Left lobe of liver (tissue), 2 donors: ENCODE results near the gene GAN. TPM values are rescaled to one million over a fixed set of nuclear protein-coding genes. Genes with fewer than 3 reads are reported as not detected.

ENCODE experiments used
- ATAC-seq: fragments of 200-7000 bp; cut with Tn5 transposase; one replicate; pipeline ENCODE4 v1.9.1; 2020; ENCODE audit warnings: mild to moderate bottlenecking, moderate library complexity
- DNase-seq: peaks from one replicate; pipeline ENCODE4 v3.0.0-alpha.2; 2020; ENCODE audit warnings: low spot score
- total RNA-seq: library from RNA; stranded (reverse); gene quantifications from one replicate; pipeline ENCODE4 v1.2.1, GENCODE V29; 2021
- donor health status: DM: no; HTN: no; CAD: no; lungs with moderate emphysema.
- donor health status: DM: no; HTN: yes; CAD: no.

Gene GAN, protein sequence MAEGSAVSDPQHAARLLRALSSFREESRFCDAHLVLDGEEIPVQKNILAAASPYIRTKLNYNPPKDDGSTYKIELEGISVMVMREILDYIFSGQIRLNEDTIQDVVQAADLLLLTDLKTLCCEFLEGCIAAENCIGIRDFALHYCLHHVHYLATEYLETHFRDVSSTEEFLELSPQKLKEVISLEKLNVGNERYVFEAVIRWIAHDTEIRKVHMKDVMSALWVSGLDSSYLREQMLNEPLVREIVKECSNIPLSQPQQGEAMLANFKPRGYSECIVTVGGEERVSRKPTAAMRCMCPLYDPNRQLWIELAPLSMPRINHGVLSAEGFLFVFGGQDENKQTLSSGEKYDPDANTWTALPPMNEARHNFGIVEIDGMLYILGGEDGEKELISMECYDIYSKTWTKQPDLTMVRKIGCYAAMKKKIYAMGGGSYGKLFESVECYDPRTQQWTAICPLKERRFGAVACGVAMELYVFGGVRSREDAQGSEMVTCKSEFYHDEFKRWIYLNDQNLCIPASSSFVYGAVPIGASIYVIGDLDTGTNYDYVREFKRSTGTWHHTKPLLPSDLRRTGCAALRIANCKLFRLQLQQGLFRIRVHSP
- 2.9 TPM for total RNA-seq

DNA sequence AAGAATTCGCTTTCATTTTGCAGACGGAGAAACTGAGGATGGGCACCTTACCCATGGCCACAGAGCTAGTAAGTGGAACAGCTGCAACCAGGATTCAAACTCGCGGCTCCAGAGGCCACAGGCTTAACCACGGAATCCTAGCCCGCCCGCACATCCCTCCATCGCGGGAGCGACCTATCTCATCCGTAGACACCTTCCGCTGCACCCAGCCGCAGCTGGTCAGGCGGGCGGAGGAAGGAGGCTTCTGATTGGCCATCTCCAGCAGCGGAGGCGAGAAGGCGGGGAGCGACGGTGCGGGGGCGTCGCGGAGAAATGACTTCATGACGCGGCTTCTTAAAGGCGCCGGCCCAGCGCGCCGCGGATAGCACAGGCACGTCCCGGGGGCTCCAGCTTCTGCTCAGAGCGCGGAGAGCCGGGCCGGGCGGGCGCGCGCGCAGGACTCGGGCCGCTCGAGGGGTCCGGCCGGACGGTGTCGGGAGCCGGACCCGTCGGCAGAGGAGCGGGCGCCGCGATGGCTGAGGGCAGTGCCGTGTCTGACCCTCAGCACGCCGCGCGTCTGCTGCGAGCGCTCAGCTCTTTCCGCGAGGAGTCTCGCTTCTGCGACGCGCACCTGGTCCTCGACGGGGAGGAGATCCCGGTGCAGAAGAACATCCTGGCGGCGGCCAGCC, at the start of gene GAN:
GAN (plus strand) TSS at position 360 of the 668 bp plus-strand sequence; CDS start at position 512, 152 bp downstream.
- ATAC-seq (peak; percentile 94), DNase-seq (peak; percentile 96)

DNA sequence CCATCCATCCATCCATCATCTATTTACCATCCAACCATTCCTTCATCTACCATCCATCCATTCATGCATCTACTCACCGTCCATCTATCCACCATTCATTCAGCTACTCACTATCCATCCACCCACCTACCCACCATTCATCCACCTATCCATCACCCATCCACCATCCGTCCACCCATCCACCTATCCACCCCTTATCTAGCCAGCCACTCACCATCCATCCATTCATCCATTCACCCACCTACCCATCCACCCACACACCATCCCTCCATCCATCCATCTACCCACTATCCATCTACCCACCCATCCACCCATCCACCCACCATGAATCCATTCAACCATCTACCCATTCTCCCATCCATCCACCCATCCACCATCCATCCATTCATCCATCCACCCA, 49.7 kb upstream of the GAN start:
- no peak for DNase-seq
- no peak for ATAC-seq

DNA sequence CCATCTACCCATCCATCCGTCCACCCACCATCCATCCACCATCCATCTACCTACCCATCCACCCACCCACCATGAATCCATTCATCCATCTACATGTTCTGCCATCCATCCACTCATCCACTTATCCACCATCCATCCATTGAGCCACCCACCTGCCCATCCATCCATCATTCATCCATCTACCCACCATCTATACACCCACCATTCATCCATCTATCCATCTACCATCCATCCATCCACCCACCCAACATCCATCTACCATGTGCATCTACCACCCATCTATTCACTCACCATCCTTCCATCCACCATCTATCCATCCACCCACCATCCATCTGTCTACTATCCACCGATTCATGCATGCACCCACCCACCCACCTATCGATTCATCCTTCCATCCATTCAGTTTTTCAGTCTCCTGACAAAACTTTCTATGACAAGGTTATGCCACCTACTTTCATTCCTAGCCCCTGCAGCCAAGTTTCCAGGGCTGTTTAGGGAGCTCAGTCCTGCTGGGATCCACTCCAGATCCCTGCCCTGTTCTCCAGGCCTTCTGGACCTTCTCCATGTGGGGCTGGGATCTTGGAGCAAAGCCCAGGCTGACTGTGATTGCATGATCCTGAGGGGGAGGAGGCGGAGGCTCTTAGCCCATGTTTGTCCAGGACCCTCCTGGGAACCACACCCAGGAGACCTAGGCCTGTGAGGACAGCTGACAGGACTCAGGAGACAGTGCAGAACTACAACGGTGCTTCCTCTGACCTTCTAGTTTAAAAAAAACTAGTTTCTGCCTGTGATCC, 48.9 kb upstream of the GAN start:
- ATAC-seq (peak; percentile 92), DNase-seq (peak; percentile 84)

DNA sequence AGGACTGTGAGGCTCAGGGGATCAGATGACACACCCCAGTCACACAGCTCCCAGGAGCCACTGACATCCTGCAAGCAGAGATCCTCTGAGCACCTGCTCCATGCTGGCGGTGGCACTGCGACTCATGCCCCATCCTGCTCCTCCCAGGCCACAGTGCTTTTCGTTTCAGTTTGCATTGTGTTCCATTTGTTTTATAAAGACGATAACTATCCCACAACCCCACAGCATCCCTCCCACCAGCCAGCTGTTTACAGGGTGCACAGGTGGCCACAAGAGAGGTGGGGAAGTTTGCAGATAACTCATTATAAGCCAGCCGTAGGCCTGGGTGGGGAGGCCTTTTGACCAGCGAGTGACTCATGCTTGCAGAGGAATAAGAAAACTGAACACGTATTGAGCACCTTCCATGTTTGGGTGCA, 48.1 kb upstream of the GAN start:
- DNase-seq (no peak), ATAC-seq (no peak)

DNA sequence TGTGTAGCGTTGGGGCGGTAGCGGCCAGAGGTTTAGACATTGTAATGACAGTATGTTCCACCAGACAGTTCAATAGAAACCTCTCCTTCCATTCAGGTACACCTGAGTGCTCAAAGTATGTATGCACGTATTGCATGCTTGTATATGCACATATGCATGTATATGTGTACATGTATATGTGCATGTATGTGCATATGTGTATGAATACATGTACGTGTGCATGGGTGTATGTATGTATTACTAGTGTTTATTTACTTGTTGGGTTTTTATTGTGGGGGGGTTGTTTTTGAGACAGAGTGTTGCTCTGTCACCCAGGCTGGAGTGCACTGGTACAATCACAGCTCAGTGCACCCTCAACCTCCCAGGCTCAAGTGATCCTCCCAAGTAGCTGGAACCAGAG, 46.3 kb upstream of the GAN start:
- DNase-seq, result no peak

DNA sequence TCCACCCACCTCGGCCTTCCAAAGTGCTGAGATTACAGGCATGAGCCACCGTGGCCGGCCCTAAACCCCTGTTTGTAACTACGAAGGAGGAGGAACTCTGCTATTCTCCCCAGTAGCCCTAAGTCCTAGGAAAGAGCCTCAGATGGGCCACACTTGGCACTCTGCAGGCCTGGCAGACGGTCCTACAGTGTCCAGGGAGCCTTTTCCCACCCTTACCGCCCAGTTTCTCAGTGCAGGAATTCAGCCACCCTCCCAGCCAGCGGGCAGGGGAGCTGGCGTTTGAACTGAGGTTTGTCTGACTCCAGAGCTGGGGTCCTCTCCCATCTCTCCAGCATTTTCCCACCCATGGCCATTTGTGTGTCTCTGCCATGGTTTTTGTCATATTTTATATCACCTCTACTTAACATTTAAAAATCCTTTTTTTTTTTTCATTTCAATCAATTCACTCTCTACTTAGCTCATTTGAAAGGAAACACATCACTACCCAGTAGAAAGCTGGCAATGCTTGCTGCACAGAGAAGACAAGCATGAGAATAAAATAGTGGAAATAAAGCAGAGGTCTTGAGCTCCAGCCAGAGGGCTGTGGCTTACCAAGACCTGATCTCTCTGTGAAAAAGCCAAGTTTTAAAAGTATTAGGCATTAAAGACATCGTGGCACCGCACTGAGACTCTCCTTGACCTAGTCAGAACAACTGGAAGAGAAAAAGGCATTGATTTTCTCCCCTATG, 41.4 kb upstream of the GAN start:
- DNase-seq (no peak), ATAC-seq (no peak)

More for the DNA sequence above, 46.3 kb upstream of the GAN start:
- no peak for ATAC-seq

DNA sequence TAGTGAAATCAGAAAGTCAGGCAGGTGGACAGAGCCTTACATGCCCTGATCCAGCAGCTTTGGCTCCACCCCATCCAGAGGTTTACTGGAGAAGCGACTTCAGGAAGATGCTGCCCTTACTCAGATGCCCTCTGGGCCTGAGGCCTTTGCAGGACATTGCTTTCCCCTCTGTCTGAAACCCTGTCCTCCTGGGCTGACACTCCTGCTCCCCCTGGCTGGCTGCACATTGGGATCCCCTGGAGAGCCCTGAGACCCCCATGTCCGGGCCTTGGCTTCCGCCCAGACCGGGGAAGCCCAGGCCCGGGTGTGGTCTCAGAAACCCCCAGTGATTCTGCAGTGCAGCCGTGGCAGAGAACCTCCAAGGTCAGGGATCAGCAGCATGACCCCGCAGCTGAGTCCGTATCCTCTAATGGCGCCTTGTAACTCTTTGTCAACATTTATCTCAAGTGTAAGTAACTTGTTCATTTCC, 39.7 kb upstream of the GAN start:
- DNase-seq, result no peak
- ATAC-seq, result peak; percentile 19

DNA sequence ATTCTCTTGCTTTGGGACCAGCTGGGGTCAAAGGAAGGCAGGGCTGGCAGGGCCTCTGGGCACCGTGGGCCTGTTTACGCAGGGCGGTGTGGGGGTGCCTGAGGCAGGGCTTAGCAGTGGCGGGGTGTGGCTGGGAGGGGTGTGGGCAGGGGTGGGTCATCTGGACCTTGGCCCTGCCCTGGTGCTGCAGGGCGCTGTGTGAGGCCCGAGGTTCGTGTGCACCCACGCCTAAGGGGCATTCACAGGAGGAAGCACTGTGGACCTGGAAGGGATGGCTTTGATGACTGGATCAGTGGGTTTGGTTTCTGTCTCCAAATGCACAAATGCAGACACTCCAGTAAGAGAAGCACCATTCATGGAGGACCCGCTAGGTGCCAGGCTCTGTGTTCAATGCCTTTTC, 39.0 kb upstream of the GAN start:
- ATAC-seq, result no peak
- no peak for DNase-seq

DNA sequence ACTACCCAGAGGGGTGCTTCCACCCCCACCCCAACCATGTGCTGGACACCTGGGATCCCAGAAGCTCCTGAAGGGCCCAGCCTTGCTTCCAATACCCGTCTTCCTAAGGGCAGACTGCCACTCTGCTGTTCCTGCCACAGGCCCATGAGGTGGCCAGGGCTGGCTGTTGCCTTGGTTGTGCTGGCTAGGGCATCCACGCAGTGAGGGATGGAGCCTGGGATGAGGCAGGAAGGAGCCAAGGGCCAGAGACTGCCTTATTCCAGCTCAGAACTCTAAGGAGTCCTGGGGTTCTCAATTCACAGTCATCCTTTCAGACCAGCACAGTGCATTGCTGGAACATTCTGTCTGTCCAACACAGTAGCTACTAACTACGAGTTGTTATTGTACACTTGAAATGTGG, 38.4 kb upstream of the GAN start:
- ATAC-seq, result no peak
- no peak for DNase-seq

DNA sequence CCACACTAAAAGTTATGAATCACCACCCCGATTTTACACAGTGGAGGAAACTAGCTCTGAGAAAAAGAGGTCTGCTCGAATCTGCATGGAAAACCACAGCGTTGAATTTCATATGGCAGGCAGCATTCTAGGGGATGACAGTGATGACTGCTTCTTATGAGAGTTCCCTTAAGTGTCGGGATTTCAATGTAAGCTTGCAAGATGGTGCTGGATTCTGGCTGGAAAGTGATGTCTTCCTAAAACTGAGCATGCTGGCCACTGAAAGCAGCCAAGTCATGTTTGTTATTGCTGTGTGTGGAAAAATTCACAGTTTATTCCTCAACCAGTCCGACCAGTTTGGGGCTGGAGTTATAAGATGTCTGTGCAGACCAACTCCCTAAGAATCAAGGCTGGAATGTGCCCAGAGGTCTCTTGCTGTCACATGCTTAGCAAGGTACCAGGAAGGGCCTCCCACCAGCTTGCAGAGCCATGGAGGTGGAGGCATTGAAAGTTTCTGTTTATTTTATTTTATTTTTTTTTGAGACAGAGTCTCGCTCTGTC, 37.2 kb upstream of the GAN start:
- DNase-seq (no peak), ATAC-seq (no peak)

DNA sequence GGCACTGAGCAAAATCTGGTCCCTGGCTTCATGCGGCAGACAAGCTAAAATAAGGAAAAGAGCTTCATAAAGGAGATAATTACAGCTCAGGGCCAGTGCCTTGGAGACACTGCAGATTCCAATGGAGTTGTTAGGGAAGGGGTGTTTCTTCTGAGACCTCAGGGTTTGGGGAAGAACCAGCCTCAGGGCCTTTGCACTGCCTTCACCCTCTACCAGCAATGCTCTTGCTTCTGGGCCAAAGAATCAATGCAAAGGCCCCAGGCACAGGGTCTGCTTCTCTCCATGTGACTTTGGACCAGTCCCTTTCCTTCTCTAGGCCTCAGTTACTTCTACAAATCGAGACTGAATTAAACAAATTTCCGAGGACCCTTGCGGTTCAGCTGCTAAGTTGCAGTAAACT, 36.2 kb upstream of the GAN start:
- no peak for ATAC-seq
- DNase-seq, result no peak

DNA sequence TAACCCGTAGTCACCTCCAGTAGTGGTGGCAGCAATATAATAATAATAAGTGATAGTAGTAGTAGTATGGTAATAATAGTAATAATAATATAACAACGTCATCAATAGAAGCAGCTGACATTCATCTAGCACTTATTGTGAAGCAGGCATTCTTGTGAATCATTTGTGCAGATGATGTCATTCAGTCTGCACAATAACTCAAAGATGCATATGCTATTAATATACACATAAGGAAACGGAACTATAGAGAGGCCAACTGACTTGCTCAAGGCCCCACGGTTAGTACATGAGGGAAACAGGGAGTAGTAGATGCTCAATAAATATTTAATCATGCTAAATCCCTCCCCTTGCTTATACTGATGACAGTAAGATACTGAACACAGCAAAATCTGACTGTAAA, 35.4 kb upstream of the GAN start:
- no peak for DNase-seq
- ATAC-seq, result no peak

DNA sequence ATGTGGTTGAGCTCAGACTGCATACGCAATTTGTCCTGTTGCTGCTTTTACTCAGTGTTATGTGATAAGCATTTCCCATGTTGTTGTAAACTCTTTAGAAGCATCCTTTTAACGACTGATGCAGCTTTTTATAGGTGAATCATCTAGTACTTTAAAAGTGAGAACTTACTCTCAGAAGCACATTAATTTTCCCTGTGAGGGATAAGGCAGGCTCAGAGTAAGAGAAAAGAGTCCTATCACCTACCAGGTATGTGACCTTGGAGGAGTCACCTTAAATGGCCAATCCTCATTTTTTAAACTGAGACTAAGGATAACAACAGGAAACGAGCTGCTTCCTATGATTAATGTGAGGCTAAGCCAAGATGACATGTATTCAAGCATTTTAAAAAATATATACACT, 34.4 kb upstream of the GAN start:
- ATAC-seq (no peak), DNase-seq (no peak)

DNA sequence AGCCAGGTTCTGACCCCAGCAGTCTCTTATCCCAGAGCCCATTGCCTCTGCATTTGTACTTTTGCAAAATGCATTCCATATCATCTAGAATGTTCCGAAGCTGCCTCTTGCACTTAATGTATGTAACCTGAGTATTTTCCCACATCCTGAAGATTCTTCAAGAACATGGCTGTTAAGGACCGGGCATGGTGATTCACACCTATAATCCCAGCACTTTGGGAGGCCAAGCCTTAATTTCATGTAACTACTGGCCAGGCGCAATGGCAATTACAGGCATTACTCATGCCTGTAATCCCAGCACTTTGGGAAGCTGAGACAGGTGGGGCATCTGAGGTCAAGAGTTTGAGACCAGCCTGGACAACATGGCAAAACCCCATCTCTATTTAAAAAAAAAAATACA, 31.7 kb upstream of the GAN start:
- DNase-seq, result no peak
- ATAC-seq, result no peak

DNA sequence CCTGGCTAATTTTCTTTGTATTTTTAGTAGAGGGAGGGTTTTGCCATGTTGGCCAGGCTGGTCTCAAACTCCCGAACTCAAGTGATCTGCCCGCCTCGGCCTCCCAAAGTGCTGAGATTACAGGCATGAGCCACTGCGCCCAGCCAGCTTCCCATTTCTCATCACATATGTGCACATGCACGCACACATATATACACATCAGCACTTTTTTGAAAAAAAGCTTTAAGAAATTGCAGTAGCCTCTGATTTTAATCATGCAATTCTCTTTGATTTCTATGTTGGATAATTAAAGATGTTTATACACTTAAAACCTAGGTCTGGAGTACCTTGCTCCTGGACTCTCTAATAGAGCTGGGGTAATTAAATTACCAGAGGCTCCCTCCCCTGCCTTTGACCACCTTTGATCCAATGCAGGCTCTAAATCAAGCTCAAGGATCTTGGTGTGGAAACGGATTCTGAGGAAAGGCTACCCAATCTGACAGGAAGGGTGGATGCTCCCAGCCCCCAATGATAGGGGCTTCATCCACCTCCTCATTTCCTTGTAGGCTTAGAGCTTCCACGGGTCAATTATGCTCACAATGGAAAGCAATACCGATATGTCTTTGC, 29.7 kb upstream of the GAN start:
- ATAC-seq (no peak), DNase-seq (no peak)

DNA sequence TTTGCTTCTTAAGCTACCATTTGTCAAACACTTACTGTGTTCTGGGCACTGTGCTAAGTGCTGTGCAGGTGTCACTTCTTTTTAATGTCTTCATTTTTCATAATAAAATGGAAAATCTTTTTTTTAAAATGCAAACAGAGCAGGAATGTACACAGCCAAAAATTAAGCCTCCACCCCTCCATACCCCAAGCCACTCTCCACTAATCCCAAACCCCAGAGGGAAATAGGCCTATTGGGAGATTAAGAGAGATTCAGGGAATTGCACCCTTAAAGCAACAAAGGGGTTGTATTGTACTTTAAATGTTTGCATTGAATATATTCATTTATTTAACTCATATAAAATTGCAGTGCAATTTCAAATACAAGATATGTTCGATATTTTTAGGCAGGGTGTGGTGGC, 28.6 kb upstream of the GAN start:
- ATAC-seq (no peak), DNase-seq (no peak)

DNA sequence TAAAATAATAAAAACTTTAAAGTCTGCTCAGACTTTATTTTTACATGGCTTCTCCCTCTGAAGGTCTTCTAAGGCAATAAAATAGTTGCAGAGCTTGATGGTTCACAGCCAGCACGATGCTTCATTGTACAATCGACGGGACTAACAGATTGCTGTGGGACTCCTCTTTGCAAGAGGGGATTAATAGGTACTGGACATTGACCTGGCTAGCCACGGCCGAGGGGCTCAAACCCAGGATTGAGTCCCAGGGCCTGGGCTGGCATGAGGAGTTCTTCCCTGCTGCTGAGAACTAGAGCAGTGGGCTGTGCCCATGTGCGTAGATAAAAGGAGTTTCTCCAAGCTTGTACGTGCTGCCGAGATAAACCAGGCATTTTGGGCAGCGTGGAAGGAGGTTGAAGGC, 23.6 kb upstream of the GAN start:
- no peak for DNase-seq
- no peak for ATAC-seq

DNA sequence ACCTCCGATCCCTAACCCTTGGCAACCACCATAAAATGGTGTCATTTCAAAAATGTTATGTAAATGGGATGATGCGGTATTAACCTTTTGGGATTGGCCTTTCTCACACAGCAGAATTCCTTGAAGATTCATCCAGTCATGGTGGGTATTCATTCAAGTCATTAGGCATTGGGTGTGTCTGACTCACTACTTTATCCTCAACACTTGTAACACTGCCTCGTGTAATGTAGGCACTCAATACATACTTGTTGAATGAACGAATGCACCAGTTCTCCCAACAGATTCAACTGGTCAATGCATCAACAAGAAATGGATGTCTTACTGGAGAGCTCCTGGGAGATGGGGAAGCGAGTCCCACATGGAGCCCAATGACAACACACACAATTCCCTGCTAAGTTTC, 21.8 kb upstream of the GAN start:
- DNase-seq (no peak), ATAC-seq (no peak)

DNA sequence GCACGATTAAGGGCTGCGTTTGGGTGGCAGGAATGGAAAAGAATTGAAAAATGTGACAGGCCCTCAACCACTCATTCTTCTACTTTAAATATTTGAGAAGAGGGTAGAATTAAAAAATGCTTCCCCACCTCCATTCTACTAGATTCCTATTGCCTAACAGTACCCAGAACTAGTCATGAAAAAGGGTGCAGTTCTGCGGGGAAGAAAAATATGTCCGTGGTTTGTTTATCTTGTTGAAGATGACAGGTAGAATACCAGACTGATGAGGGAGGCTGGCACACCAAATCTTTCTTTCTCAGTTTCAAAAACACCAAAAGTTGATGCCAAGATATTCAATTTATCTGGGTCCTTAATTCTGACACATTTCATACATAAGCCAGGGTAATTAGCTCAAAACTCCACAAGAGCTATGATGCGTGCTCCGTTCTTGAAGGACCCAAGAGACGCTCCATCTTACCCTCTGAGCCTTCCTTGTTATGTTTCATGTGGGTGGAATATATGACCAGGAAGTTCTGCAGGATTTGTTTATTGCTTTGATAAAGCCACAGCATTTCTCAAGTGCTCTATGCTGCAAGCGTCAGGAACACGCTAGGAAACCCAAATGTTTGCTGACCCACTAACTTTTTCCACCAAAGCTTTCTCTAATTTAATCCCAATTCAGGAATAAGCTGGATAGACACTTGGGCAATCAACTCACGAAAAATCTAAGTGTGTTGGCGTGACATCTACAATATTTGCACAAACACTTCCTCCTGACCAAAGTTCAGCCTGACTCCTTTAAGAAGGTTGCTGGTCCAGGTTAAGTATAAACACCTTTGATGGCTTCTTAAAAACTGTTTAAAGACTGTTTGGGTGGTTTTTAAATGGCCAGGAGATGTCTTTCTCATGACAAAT, 20.6 kb upstream of the GAN start:
- ATAC-seq, result no peak
- no peak for DNase-seq
